ENCODE results near the gene SEMA4D.

- TF ChIP-seq CTCF (IDR thresholded peaks at IDR 0.05 in 4 of 5, conservative IDR thresholded peaks at IDR 0.05 in 1 of 5) (no peak), POLR2A (IDR thresholded peaks at IDR 0.05) (no peak)
Measured at GRCh38 chr9:89411759-89412158, 86.2 kb downstream of the SEMA4D start.

Data from gastrocnemius medialis (tissue), 4 donors.